Measurements from ENCODE around the gene UGT1A10.
"Not testable (repeated sequence)": the region's sequence is repeated elsewhere in the genome, so short reads cannot be mapped to it uniquely, and the experiment has no call there.

UGT1A10 gene

GRCh38 chr2:233651430-233651829 lies 15.2 kb downstream of the UGT1A10 start:
- ChIA-PET POLR2A (no interaction called here), CTCF (no interaction called here)
- Histone ChIP-seq H3K9me3 (ENCODE audit: control extremely low read depth in 1 of 5, control insufficient read depth in 4 of 5, insufficient read depth in 2 of 5, low read depth in 1 of 5, low read length in 4 of 5) (peaks cover 0 to 3% (median 0%) of the 10 kb centered on the region in 5 experiments), H3K27me3 (replicated peaks in 2 of 5; ENCODE audit: control insufficient read depth in 4 of 5, insufficient read depth in 5 of 5, low read length in 4 of 5) (no peaks in the 10 kb centered on the region), H3K36me3 (ENCODE audit: control insufficient read depth in 4 of 4, insufficient read depth in 4 of 4, low read length in 3 of 4) (no peaks in the 10 kb centered on the region), H3K4me1 (ENCODE audit: control extremely low read depth in 1 of 4, control insufficient read depth in 4 of 4, insufficient read depth in 4 of 4, low read length in 3 of 4) (no peaks in the 10 kb centered on the region), H3K4me3 (ENCODE audit: control insufficient read depth in 1 of 7, extremely low read depth in 1 of 7, insufficient read depth in 4 of 7, low read depth in 2 of 7, low read length in 6 of 7) (no peak overlapping the region), H3K27ac (ENCODE audit: insufficient read depth in 1 of 2, low read depth in 1 of 2, low read length in 2 of 2, poor library complexity in 1 of 2, severe bottlenecking in 2 of 2) (no peak overlapping the region)
- 100% methylated on average over 2 of the region's 2 CpGs for WGBS (ENCODE audit: insufficient coverage)
- DNase-seq, result no peak

- no peak overlapping the region for H3K27ac ChIP-seq (ENCODE audit: insufficient read depth in 1 of 2, low read depth in 1 of 2, low read length in 2 of 2, poor library complexity in 1 of 2, severe bottlenecking in 2 of 2)
- H3K4me3 ChIP-seq (ENCODE audit: control insufficient read depth in 1 of 7, extremely low read depth in 1 of 7, insufficient read depth in 4 of 7, low read depth in 2 of 7, low read length in 6 of 7), result no peak overlapping the region
- 77% methylated on average over 5 of the region's 6 CpGs for WGBS (ENCODE audit: insufficient coverage)
- H3K9me3 ChIP-seq (ENCODE audit: control extremely low read depth in 1 of 5, control insufficient read depth in 4 of 5, insufficient read depth in 2 of 5, low read depth in 1 of 5, low read length in 4 of 5), result no peaks in the 10 kb centered on the region
- no peak for DNase-seq
- H3K27me3 ChIP-seq (replicated peaks in 2 of 5; ENCODE audit: control insufficient read depth in 4 of 5, insufficient read depth in 5 of 5, low read length in 4 of 5), result peaks cover 0 to 2% (median 0%) of the 10 kb centered on the region in 5 experiments
- CTCF ChIA-PET, result no interaction called here
- POLR2A ChIA-PET, result no interaction called here
- H3K36me3 ChIP-seq (ENCODE audit: control insufficient read depth in 4 of 4, insufficient read depth in 4 of 4, low read length in 3 of 4), result no peaks in the 10 kb centered on the region
- H3K4me1 ChIP-seq (ENCODE audit: control extremely low read depth in 1 of 4, control insufficient read depth in 4 of 4, insufficient read depth in 4 of 4, low read length in 3 of 4), result no peaks in the 10 kb centered on the region
Observed at GRCh38 chr2:233654501-233654900, 18.3 kb downstream of the UGT1A10 start.

GRCh38 chr2:233655043-233655442 lies 18.8 kb downstream of the UGT1A10 start:
- no peak for DNase-seq
- Histone ChIP-seq H3K36me3 (ENCODE audit: control insufficient read depth in 4 of 4, insufficient read depth in 4 of 4, low read length in 3 of 4) (no peaks in the 10 kb centered on the region), H3K9me3 (ENCODE audit: control extremely low read depth in 1 of 5, control insufficient read depth in 4 of 5, insufficient read depth in 2 of 5, low read depth in 1 of 5, low read length in 4 of 5) (peaks cover 0 to 2% (median 0%) of the 10 kb centered on the region in 5 experiments), H3K27ac (ENCODE audit: insufficient read depth in 1 of 2, low read depth in 1 of 2, low read length in 2 of 2, poor library complexity in 1 of 2, severe bottlenecking in 2 of 2) (no peak overlapping the region), H3K4me1 (ENCODE audit: control extremely low read depth in 1 of 4, control insufficient read depth in 4 of 4, insufficient read depth in 4 of 4, low read length in 3 of 4) (no peaks in the 10 kb centered on the region), H3K4me3 (ENCODE audit: control insufficient read depth in 1 of 7, extremely low read depth in 1 of 7, insufficient read depth in 4 of 7, low read depth in 2 of 7, low read length in 6 of 7) (no peak overlapping the region), H3K27me3 (replicated peaks in 2 of 5; ENCODE audit: control insufficient read depth in 4 of 5, insufficient read depth in 5 of 5, low read length in 4 of 5) (peaks cover 0 to 2% (median 0%) of the 10 kb centered on the region in 5 experiments)
- 100% methylated on average over 1 of the region's 1 CpG for WGBS (ENCODE audit: insufficient coverage)
- ChIA-PET POLR2A (no interaction called here), CTCF (no interaction called here)

DNA sequence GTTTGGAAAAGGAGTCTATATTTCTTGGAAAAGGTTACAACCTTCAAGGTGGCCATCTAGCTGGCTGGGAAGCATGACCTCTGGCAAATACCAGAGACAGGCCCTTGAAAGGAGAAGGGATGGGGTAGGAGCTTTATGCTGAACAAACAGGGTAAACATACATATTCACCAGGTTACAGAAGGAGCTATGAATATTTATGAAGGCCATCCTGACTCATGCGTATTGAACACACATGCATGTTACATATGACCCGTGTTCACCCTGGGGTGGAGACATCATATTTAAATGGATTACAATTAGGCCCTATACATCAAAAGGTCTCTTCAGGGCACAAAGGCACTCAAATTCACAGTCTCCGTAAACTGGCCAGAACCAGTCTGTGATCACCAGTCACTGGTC lies 19.7 kb downstream of the UGT1A10 start:
- POLR2A ChIA-PET; H3K27ac ChIP-seq (ENCODE audit: insufficient read depth in 1 of 2, low read depth in 1 of 2, low read length in 2 of 2, poor library complexity in 1 of 2, severe bottlenecking in 2 of 2); H3K36me3 ChIP-seq (ENCODE audit: control insufficient read depth in 4 of 4, insufficient read depth in 4 of 4, low read length in 3 of 4); H3K9me3 ChIP-seq (ENCODE audit: control extremely low read depth in 1 of 5, control insufficient read depth in 4 of 5, insufficient read depth in 2 of 5, low read depth in 1 of 5, low read length in 4 of 5); H3K4me1 ChIP-seq (ENCODE audit: control extremely low read depth in 1 of 4, control insufficient read depth in 4 of 4, insufficient read depth in 4 of 4, low read length in 3 of 4); DNase-seq; H3K27me3 ChIP-seq (replicated peaks in 2 of 5; ENCODE audit: control insufficient read depth in 4 of 5, insufficient read depth in 5 of 5, low read length in 4 of 5); CTCF ChIA-PET; H3K4me3 ChIP-seq (ENCODE audit: control insufficient read depth in 1 of 7, extremely low read depth in 1 of 7, insufficient read depth in 4 of 7, low read depth in 2 of 7, low read length in 6 of 7): not testable (repeated sequence)
- WGBS (ENCODE audit: insufficient coverage), result 90% methylated on average over 1 of the region's 3 CpGs

- H3K9me3 ChIP-seq (ENCODE audit: control extremely low read depth in 1 of 5, control insufficient read depth in 4 of 5, insufficient read depth in 2 of 5, low read depth in 1 of 5, low read length in 4 of 5), result peaks cover 0 to 5% (median 0%) of the 10 kb centered on the region in 5 experiments
- POLR2A ChIA-PET, result no interaction called here
- H3K27me3 ChIP-seq (replicated peaks in 2 of 5; ENCODE audit: control insufficient read depth in 4 of 5, insufficient read depth in 5 of 5, low read length in 4 of 5), result peaks cover 0 to 2% (median 0%) of the 10 kb centered on the region in 5 experiments
- WGBS (ENCODE audit: insufficient coverage), result 83% methylated on average over 6 of the region's 10 CpGs
- CTCF ChIA-PET, result no interaction called here
- no peaks in the 10 kb centered on the region for H3K36me3 ChIP-seq (ENCODE audit: control insufficient read depth in 4 of 4, insufficient read depth in 4 of 4, low read length in 3 of 4)
- no peak overlapping the region for H3K4me3 ChIP-seq (ENCODE audit: control insufficient read depth in 1 of 7, extremely low read depth in 1 of 7, insufficient read depth in 4 of 7, low read depth in 2 of 7, low read length in 6 of 7)
- no peak for DNase-seq
- no peak overlapping the region for H3K27ac ChIP-seq (ENCODE audit: insufficient read depth in 1 of 2, low read depth in 1 of 2, low read length in 2 of 2, poor library complexity in 1 of 2, severe bottlenecking in 2 of 2)
- no peaks in the 10 kb centered on the region for H3K4me1 ChIP-seq (ENCODE audit: control extremely low read depth in 1 of 4, control insufficient read depth in 4 of 4, insufficient read depth in 4 of 4, low read length in 3 of 4)
Observed at GRCh38 chr2:233656443-233656842, 20.2 kb downstream of the UGT1A10 start.

DNA sequence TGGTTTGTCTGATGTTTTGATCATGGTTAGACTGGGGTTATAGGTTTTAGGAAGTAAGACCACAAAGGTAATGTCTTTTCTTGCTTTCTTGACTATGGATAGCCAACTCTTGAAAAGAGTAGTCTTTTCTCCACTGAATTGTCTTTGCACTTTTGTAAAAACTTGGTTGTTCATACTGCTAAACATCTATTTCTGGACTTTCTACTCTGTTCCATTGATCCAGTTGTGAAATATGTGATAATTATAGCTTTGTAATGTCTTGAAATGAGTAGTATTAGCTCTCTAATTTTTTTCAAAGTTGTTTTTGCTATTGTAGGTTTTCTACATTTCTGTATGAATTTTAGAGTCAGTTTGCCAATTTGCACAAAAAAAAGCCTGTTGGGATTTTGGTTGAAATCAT lies 22.4 kb downstream of the UGT1A10 start:
- H3K9me3 ChIP-seq (ENCODE audit: control extremely low read depth in 1 of 5, control insufficient read depth in 4 of 5, insufficient read depth in 2 of 5, low read depth in 1 of 5, low read length in 4 of 5), result peaks cover 0 to 6% (median 5%) of the 10 kb centered on the region in 5 experiments
- no peak for DNase-seq
- H3K36me3 ChIP-seq (ENCODE audit: control insufficient read depth in 4 of 4, insufficient read depth in 4 of 4, low read length in 3 of 4), result no peaks in the 10 kb centered on the region
- no peak overlapping the region for H3K27ac ChIP-seq (ENCODE audit: insufficient read depth in 1 of 2, low read depth in 1 of 2, low read length in 2 of 2, poor library complexity in 1 of 2, severe bottlenecking in 2 of 2)
- peaks cover 0 to 2% (median 0%) of the 10 kb centered on the region in 5 experiments for H3K27me3 ChIP-seq (replicated peaks in 2 of 5; ENCODE audit: control insufficient read depth in 4 of 5, insufficient read depth in 5 of 5, low read length in 4 of 5)
- H3K4me3 ChIP-seq (ENCODE audit: control insufficient read depth in 1 of 7, extremely low read depth in 1 of 7, insufficient read depth in 4 of 7, low read depth in 2 of 7, low read length in 6 of 7), result no peak overlapping the region
- ChIA-PET CTCF (no interaction called here), POLR2A (no interaction called here)
- H3K4me1 ChIP-seq (ENCODE audit: control extremely low read depth in 1 of 4, control insufficient read depth in 4 of 4, insufficient read depth in 4 of 4, low read length in 3 of 4), result no peaks in the 10 kb centered on the region

GRCh38 chr2:233663911-233664310 lies 27.7 kb downstream of the UGT1A10 start:
- H3K27ac ChIP-seq (ENCODE audit: insufficient read depth in 1 of 2, low read depth in 1 of 2, low read length in 2 of 2, poor library complexity in 1 of 2, severe bottlenecking in 2 of 2), result no peak overlapping the region
- no peak overlapping the region for H3K4me3 ChIP-seq (ENCODE audit: control insufficient read depth in 1 of 7, extremely low read depth in 1 of 7, insufficient read depth in 4 of 7, low read depth in 2 of 7, low read length in 6 of 7)
- 80% methylated on average over 1 of the region's 1 CpG for whole genome bisulfite sequencing (ENCODE audit: insufficient coverage)
- H3K27me3 ChIP-seq (replicated peaks in 2 of 5; ENCODE audit: control insufficient read depth in 4 of 5, insufficient read depth in 5 of 5, low read length in 4 of 5), result peaks cover 0 to 2% (median 0%) of the 10 kb centered on the region in 5 experiments
- POLR2A ChIA-PET, result no interaction called here
- CTCF ChIA-PET, result no interaction called here
- H3K9me3 ChIP-seq (ENCODE audit: control extremely low read depth in 1 of 5, control insufficient read depth in 4 of 5, insufficient read depth in 2 of 5, low read depth in 1 of 5, low read length in 4 of 5), result peaks cover 0 to 10% (median 8%) of the 10 kb centered on the region in 5 experiments
- H3K4me1 ChIP-seq (ENCODE audit: control extremely low read depth in 1 of 4, control insufficient read depth in 4 of 4, insufficient read depth in 4 of 4, low read length in 3 of 4), result no peaks in the 10 kb centered on the region
- no peak for DNase-seq
- no peaks in the 10 kb centered on the region for H3K36me3 ChIP-seq (ENCODE audit: control insufficient read depth in 4 of 4, insufficient read depth in 4 of 4, low read length in 3 of 4)

Measured in common myeloid progenitor, CD34-positive (primary cell).